Stimulated activated CD8-positive, alpha-beta memory T cell treated with anti-CD3 and anti-CD28 coated beads, Interleukin-15, amount 100 ng/mL, for 1 hour (primary cell): ENCODE data around the gene NPY4R.
"Not testable (repeated sequence)": the region's sequence is repeated elsewhere in the genome, so short reads cannot be mapped to it uniquely, and the experiment has no call there.

Experiments
- DNase-seq: peaks from one replicate; pipeline ENCODE4 v3.0.0-alpha.2; 2020; ENCODE audit warnings: low read depth

NPY4R gene, protein sequence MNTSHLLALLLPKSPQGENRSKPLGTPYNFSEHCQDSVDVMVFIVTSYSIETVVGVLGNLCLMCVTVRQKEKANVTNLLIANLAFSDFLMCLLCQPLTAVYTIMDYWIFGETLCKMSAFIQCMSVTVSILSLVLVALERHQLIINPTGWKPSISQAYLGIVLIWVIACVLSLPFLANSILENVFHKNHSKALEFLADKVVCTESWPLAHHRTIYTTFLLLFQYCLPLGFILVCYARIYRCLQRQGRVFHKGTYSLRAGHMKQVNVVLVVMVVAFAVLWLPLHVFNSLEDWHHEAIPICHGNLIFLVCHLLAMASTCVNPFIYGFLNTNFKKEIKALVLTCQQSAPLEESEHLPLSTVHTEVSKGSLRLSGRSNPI

DNA sequence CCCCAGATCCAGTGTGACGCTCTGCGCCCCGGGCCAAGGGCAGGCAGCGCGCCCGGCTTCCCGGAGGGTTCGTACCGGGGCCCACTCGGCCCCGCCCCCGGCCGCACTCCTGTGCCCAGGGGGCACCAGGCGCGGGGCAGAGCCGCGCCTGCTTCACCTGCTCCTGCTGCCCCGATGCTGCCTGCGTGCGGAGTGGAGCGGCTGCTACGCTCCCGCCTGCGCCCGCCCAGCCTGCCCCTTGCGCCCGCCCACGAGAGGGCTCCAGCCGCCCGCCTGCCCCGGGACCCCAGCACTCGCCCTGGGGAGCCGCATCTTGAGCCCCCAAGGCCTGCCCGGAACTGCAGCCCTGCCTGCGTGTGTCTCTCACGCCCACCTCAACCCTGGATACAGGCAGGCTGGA is at the start of gene NPY4R:
Gene NPY4R, minus strand, starts transcription at position 194 of the 400 bp plus-strand sequence. CDS start 3,323 bp downstream, outside the sequence.
- DNase-seq = not testable (repeated sequence)

DNA sequence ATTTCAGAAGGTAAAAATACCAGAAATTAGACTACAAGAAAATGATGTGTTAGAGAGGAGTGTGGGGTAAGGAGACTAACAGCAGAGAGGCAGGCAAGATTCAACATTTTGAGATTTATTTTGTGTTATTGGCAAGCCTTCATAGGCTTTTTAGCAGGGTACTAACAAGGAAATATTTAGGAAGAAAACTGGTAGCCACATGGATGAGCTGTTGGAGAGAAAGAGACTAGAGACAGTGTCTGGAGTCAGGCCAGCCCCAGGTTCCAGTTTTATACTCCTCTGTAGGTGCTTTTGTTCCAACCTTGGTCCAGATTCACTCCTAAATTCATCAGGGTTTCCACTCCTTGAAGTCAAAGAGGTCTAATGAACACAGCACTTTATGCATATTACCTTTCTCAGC is 49.6 kb upstream of the NPY4R start:
- no peak for DNase-seq

GRCh38 chr10:46514899-46515298 is 49.1 kb upstream of the NPY4R start:
- no peak for DNase-seq

DNA sequence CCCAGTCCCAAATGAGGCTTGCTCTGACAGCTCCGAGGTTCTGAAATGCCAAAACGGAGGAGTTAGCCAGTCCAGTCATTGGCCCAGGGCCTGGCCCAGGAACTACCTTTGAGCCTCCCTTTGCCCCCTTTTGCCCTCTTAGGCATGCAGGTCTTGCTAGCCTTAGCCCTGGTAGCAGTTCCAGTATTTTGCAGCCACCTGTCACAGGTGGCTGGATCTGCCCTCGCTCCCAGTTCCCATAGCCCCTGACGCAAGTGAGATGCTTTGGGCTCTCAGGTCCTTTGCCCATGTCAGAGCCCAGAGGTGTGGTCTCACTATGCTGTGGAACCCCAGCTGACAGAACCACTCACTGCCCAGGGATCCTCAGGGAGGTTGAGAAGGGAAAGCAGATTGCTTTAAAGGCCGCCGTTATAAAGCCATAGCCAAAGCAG is 48.7 kb upstream of the NPY4R start:
- DNase-seq = no peak

- not testable (repeated sequence) for DNase-seq
Observed at GRCh38 chr10:46513333-46513732, 47.6 kb upstream of the NPY4R start.

GRCh38 chr10:46512725-46513124 is 47.0 kb upstream of the NPY4R start:
- DNase-seq = not testable (repeated sequence)

GRCh38 chr10:46512002-46512401 is 46.2 kb upstream of the NPY4R start:
- not testable (repeated sequence) for DNase-seq

DNA sequence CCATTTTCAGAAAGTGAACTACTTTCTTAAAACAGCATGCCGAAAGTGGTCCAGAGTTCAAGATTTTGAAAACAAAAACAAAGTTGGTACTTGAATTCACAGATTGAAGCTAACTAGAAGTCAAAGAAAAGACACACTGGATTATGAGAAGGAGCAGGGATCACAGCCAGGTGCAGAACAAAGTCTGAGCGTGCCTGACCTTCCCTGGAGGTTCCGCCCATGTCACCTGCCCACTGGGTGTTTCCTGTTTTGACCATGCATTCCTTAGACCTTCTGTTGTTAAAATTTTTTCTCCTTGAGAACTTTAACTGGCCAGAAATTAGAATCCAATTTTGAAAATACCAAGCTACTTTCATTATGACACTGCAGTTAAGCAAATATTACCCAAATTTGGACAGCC is 34.2 kb upstream of the NPY4R start:
- DNase-seq = not testable (repeated sequence)

GRCh38 chr10:46498985-46499703 is 33.4 kb upstream of the NPY4R start:
- not testable (repeated sequence) for DNase-seq

- not testable (repeated sequence) for DNase-seq
Observed at GRCh38 chr10:46497878-46498277, 32.1 kb upstream of the NPY4R start.

GRCh38 chr10:46497401-46497800 is 31.6 kb upstream of the NPY4R start:
- DNase-seq = not testable (repeated sequence)

GRCh38 chr10:46491364-46492114 is 25.8 kb upstream of the NPY4R start:
- DNase-seq = not testable (repeated sequence)

DNA sequence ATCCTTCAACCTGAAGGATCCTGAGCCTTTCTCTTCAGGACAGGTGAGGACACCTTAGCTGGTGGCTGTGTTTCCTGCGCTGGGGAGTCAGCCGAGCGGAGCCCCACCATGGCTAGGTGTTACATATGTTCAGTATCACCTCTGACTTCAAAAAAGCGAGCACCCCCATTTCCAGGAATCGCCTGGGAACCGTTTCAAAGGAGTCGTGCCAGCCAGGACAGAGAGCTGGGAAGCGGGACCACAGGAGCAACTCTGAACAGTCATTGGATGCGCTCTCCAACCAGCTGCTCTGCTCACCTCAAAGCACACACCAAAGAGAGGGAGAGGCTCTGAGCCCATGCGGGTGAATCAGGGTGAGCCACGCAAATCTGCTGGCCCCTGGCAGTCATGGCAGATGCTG is 24.5 kb upstream of the NPY4R start:
- DNase-seq = not testable (repeated sequence)

GRCh38 chr10:46486459-46486858 is 20.7 kb upstream of the NPY4R start:
- not testable (repeated sequence) for DNase-seq

GRCh38 chr10:46474746-46475320 is 9.1 kb upstream of the NPY4R start:
- not testable (repeated sequence) for DNase-seq

- DNase-seq = not testable (repeated sequence)
Observed at GRCh38 chr10:46473758-46474157, 8.0 kb upstream of the NPY4R start.

DNA sequence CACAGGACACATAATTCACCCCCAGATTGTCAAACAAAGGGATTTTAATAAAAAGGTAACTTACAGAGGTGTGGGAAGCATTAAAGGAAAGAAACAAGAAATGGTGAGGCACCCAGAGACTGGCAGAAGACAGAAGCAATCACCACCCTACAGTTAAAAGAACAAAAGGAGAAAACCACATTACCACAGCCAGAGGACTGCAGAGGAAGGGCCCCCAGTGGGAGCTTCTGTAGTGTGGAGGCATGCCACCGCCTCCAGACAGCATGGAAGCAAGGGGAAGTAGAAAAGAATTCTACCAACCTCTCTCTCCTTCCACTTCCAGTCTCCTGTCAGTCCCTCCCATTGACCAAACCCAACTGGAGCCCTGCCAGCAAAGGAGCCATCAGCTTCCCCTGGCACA is 4.4 kb upstream of the NPY4R start:
- not testable (repeated sequence) for DNase-seq

DNA sequence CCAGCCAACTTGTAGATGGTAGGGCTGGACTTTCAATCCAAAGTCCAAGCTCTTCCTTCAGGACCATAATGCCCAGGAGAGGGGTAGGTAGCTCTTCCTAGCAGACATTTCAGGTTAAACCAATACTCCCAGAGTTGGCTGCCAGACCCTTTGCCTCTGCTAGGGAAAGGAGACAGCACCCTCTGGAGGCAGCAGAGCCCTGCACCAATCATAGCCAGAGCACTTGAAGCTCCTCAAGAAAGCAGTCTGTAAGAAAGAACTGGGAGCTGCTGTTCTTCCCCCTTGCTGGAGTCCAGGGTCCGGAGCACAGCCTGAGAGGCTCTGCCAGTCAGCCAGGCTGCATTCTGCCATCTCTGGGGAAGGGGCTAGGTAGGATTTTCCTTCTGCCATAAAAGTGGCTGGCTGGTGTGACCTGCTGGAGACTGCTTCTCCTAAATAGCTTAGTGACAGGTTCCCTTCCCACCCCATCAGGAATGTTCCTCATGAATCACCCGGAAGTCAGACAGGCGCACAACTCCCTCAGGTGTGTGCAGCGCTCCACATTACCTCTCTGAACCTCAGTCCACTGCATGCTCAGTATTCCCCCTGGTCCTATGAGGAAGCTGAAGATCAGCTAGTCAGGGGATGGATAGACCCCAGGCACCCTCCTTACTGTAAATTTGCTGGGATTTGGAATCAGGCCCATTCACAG is 2.5 kb upstream of the NPY4R start:
- DNase-seq = not testable (repeated sequence)

- DNase-seq = not testable (repeated sequence)
Observed at GRCh38 chr10:46463608-46464007, 2.1 kb downstream of the NPY4R start.

GRCh38 chr10:46462276-46462675 is 3.5 kb downstream of the NPY4R start:
- not testable (repeated sequence) for DNase-seq

DNA sequence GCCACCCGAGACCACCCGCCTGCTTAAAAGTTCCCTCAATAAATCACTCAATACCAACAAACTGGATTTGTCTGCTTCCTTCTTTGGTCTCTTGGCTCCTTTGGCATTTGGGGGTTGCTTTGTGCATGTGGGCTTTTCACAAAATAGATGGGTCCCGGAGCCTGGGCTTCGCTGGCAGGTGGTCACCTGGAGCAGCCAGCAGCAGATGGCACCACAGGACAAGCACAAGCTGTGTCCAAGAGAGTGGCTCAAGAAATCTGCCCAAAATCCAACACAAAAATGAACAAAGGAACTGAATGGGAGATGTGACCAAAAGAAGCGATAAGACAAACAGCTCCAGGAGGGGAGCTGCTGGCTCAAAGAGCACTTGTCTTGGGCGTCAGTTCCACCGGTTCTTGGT is 6.2 kb downstream of the NPY4R start:
- DNase-seq = not testable (repeated sequence)
